HL-60 (cell line): ENCODE results near the gene MRPL23.

Experiments
- DNase-seq, 2 experiments: peaks; one replicate each; pipeline ENCODE4 v3.0.0-alpha.2; 2010 to 2020; ENCODE audit warnings: low read depth in 1 of 2, low spot score in 1 of 2
- H3K27ac ChIP-seq: fragments of 250-450 bp; sonication (Bioruptor Pico); replicated peaks from 2 replicates; pipeline ENCODE4 v1.5.1; 2020; ENCODE audit warnings: mild to moderate bottlenecking, moderate library complexity
- H3K27me3 ChIP-seq: fragments of 250-450 bp; sonication (Bioruptor Pico); 2 replicates; pipeline ENCODE4 v1.5.1; 2021; ENCODE audit warnings: mild to moderate bottlenecking, moderate library complexity; ENCODE audit not compliant: insufficient read depth, poor library complexity, severe bottlenecking
- H3K4me3 ChIP-seq: replicated peaks from 2 replicates; pipeline ENCODE4 v1.5.1; 2011; ENCODE audit warnings: mild to moderate bottlenecking, control low read depth, low read length; ENCODE audit not compliant: insufficient read depth
- CTCF ChIP-seq: IDR thresholded peaks from one replicate; pipeline ENCODE4 v1.5.1; 2011; ENCODE audit warnings: low read length, control low read depth, inconsistent platforms; ENCODE audit not compliant: insufficient read depth
- GABPA ChIP-seq: IDR thresholded peaks from 2 replicates; pipeline ENCODE4 v1.6.1; 2012; ENCODE audit warnings: low read depth
- POLR2AphosphoS5 ChIP-seq: IDR thresholded peaks from 2 replicates; pipeline ENCODE4 v1.6.1; 2012; ENCODE audit warnings: low read depth
- SPI1 ChIP-seq: IDR thresholded peaks from 2 replicates; pipeline ENCODE4 v1.6.1; 2012; ENCODE audit warnings: low read depth, mild to moderate bottlenecking, borderline replicate concordance
- TF ChIP-seq, protein P1 (sequence below): IDR thresholded peaks from 2 replicates; pipeline ENCODE4 v1.6.1; 2012; ENCODE audit warnings: low read depth; ENCODE audit not compliant: insufficient replicate concordance

MRPL23 gene

DNA sequence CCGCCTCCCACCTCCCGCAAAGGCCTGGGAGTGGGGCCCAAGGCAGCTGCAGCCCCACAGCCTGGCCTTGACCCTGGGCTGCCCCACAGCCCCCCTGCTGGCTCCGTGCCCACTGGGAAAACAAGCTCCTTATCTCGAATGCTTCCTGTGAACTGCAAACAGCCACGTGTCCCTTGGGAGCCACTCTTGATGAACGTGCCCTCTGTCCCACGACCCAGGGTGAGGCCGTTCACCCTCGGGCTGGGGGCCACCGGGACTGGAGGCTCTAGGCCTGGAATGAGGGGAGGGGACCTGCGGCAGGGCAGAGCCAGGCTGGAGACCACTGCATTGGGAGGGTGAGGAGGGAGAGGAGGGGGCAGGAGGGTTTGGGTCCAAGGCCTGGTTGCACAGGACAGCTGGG, 41.0 kb downstream of the MRPL23 start:
- no peak overlapping the region for H3K4me3 ChIP-seq
- TF ChIP-seq SPI1: no peak
- no peak for TF ChIP-seq CTCF
- TF ChIP-seq, protein P1, sequence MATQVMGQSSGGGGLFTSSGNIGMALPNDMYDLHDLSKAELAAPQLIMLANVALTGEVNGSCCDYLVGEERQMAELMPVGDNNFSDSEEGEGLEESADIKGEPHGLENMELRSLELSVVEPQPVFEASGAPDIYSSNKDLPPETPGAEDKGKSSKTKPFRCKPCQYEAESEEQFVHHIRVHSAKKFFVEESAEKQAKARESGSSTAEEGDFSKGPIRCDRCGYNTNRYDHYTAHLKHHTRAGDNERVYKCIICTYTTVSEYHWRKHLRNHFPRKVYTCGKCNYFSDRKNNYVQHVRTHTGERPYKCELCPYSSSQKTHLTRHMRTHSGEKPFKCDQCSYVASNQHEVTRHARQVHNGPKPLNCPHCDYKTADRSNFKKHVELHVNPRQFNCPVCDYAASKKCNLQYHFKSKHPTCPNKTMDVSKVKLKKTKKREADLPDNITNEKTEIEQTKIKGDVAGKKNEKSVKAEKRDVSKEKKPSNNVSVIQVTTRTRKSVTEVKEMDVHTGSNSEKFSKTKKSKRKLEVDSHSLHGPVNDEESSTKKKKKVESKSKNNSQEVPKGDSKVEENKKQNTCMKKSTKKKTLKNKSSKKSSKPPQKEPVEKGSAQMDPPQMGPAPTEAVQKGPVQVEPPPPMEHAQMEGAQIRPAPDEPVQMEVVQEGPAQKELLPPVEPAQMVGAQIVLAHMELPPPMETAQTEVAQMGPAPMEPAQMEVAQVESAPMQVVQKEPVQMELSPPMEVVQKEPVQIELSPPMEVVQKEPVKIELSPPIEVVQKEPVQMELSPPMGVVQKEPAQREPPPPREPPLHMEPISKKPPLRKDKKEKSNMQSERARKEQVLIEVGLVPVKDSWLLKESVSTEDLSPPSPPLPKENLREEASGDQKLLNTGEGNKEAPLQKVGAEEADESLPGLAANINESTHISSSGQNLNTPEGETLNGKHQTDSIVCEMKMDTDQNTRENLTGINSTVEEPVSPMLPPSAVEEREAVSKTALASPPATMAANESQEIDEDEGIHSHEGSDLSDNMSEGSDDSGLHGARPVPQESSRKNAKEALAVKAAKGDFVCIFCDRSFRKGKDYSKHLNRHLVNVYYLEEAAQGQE: no peak
- TF ChIP-seq POLR2AphosphoS5: no peak
- TF ChIP-seq GABPA: no peak
- no peaks in the 10 kb centered on the region for H3K27me3 ChIP-seq
- H3K27ac ChIP-seq: no peak overlapping the region
- DNase-seq: no peak

GRCh38 chr11:1988667-1989317, 41.7 kb downstream of the MRPL23 start:
- DNase-seq: no peak
- no peaks in the 10 kb centered on the region for H3K27me3 ChIP-seq
- no peak overlapping the region for H3K27ac ChIP-seq
- H3K4me3 ChIP-seq: no peak overlapping the region
- TF ChIP-seq GABPA (no peak), CTCF (no peak), POLR2AphosphoS5 (no peak), SPI1 (no peak)
- TF ChIP-seq, protein P1: no peak

DNA sequence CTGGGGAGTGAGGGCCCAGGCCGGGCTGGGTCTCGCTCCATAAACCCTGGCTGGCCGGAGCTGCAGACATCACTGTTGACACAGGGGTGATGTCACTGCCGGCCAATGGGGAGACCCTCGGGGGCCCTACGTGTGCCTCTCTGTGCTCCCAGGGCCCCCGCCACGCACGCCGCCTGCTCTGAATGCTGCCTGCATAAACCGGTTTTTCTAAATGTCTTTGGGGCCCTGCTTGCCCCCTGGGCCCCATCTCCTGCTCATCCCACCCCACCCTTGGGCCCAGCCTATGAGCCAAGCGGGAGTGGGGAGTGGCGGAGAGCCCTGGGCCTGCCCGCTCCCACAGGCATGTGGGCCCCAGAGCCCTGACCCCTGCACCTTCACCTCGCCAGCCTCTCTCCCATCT, 42.8 kb downstream of the MRPL23 start:
- Histone ChIP-seq H3K4me3 (no peak overlapping the region), H3K27me3 (no peaks in the 10 kb centered on the region), H3K27ac (no peak overlapping the region)
- no peak for DNase-seq
- TF ChIP-seq GABPA (no peak), CTCF (no peak), POLR2AphosphoS5 (no peak), SPI1 (no peak)
- TF ChIP-seq, protein P1: no peak
